Sigmoid colon (tissue), 7 donors: ENCODE measurements around the gene FLOT2. TPM values are rescaled to one million over a fixed set of nuclear protein-coding genes. Genes with fewer than 3 reads are reported as not detected.

ENCODE experiments used
- DNase-seq: peaks from one replicate; pipeline ENCODE4 v3.0.0-alpha.2; 2019
- H3K27ac ChIP-seq, 4 donors: fragments of 200-600 bp; sonication (generic); one replicate each; pipeline ENCODE4 v1.5.1; 2016 to 2019; ENCODE audit warnings: mild to moderate bottlenecking in 1 of 4
- H3K27me3 ChIP-seq, 3 donors: fragments of 200-600 bp; sonication (generic); one replicate each; pipeline ENCODE4 v1.5.1; 2019; ENCODE audit warnings: mild to moderate bottlenecking in 1 of 3
- H3K36me3 ChIP-seq, 4 donors: fragments of 200-600 bp; sonication (generic); one replicate each; pipeline ENCODE4 v1.5.1; 2016 to 2019
- H3K4me1 ChIP-seq, 4 donors: fragments of 200-600 bp; sonication (generic); one replicate each; pipeline ENCODE4 v1.5.1; 2017 to 2019
- H3K4me3 ChIP-seq, 4 donors: fragments of 200-600 bp; sonication (generic); one replicate each; pipeline ENCODE4 v1.5.1; 2017 to 2019; ENCODE audit warnings: mild to moderate bottlenecking in 2 of 4, moderate library complexity in 1 of 4
- H3K9me3 ChIP-seq, 4 donors: fragments of 200-600 bp in 3 of 4; sonication (generic) in 3 of 4; one replicate each; pipeline versions ENCODE4 v1.5.1 to v1.6.1; 2013 to 2019
- CTCF ChIP-seq, 4 experiments: fragments of 450-650 bp in 3 of 4; fragments of 200-600 bp in 1 of 4; IDR thresholded peaks; one replicate each; pipeline ENCODE4 v1.5.1; 2016 to 2019; ENCODE audit warnings: antibody characterized with exemption in 4 of 4, mild to moderate bottlenecking in 3 of 4, moderate library complexity in 2 of 4
- EP300 ChIP-seq, 4 donors: sonication (generic); formaldehyde crosslinking; IDR thresholded peaks; one replicate each; pipeline ENCODE4 v1.6.1; 2017; ENCODE audit warnings: antibody characterized with exemption in 4 of 4
- POLR2A ChIP-seq, 2 donors: fragments of 450-650 bp; IDR thresholded peaks; one replicate each; pipeline ENCODE4 v1.6.1; 2016; ENCODE audit warnings: antibody characterized with exemption in 2 of 2, mild to moderate bottlenecking in 2 of 2, moderate library complexity in 2 of 2
- POLR2AphosphoS5 ChIP-seq, 4 donors: sonication (generic); formaldehyde crosslinking; IDR thresholded peaks; one replicate each; pipeline ENCODE4 v1.6.1; 2017; ENCODE audit warnings: antibody characterized with exemption in 4 of 4
- WGBS, 2 donors: extraction: QIAGEN DNeasy Blood & Tissue Kit; methylation state at CpG; one replicate each; pipeline ENCODE4 v1.1.7; 2013; 5-methylcytosine and 5-hydroxymethylcytosine counted together
- intact Hi-C: fragments of 100-400 bp; cut with DNase I; formaldehyde crosslinking; loops from one replicate; pipeline ENCODE4 v1.15.1; 2023
- polyA plus RNA-seq, 3 donors: library from polyadenylated mRNA; stranded (reverse); fragments of 200-250 nt; gene quantifications; one replicate each; pipeline ENCODE4 v1.2.3, GENCODE V29; 2013
- total RNA-seq, 4 donors: library from RNA; depleted of rRNA; stranded (reverse); fragments of >200 nt; gene quantifications; one replicate each; pipeline ENCODE4 v1.1.0, GENCODE V29; 2016
- donor health status: healthy with polysubstance abuse.
- donor health status: Bipolar disorder and iron deficiency.
- donor health status: healthy.

FLOT2 gene
- total and polyA plus RNA-seq, 7 donors: 27.3 to 91.8 (median 51.5) TPM

- no peak overlapping the region for H3K4me3 ChIP-seq
- intact Hi-C loops: no loop called here
- no peaks in the 10 kb centered on the region for H3K9me3 ChIP-seq
- no peak overlapping the region for H3K27ac ChIP-seq
- H3K27me3 ChIP-seq: no peaks in the 10 kb centered on the region
- no peak for DNase-seq
- H3K36me3 ChIP-seq: peaks cover 0 to 15% (median 5%) of the 10 kb centered on the region in 4 donors
- 48 to 82% methylated on average over 11 of the region's 11 CpGs for WGBS, 2 donors
- H3K4me1 ChIP-seq: no peaks in the 10 kb centered on the region
- TF ChIP-seq EP300 (IDR thresholded peaks at IDR 0.05): no peak
- TF ChIP-seq CTCF (IDR thresholded peaks at IDR 0.05): no peak
- TF ChIP-seq POLR2AphosphoS5 (IDR thresholded peaks at IDR 0.05): no peak
- TF ChIP-seq POLR2A (IDR thresholded peaks at IDR 0.05): no peak
These were observed 32.3 kb downstream of the FLOT2 start for GRCh38 chr17:28864991-28865849.

DNA sequence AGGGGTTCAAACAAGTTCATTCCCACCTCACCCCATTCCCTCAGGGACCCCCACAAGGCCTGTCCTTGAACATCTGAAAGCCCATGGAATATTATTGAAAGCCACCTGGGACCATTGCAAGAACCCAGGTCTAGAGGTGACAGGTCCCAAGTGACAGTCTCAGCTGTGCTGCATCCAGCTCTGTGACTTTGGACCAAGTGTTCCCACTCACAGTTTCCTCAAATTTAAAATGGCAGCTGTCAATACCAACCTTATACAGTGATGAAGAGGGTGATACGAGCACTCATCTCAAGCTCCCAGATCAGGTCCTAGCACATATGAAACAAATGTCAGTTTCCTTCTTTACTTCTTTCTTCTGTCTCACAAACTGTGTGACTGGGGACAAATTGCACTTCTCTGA lies 33.6 kb downstream of the FLOT2 start:
- intact Hi-C loops: no loop called here
- TF ChIP-seq POLR2A (IDR thresholded peaks at IDR 0.05): no peak
- no peak for TF ChIP-seq POLR2AphosphoS5 (IDR thresholded peaks at IDR 0.05)
- no peak for TF ChIP-seq CTCF (IDR thresholded peaks at IDR 0.05)
- TF ChIP-seq EP300 (IDR thresholded peaks at IDR 0.05): no peak
- no peaks in the 10 kb centered on the region for H3K4me1 ChIP-seq

DNA sequence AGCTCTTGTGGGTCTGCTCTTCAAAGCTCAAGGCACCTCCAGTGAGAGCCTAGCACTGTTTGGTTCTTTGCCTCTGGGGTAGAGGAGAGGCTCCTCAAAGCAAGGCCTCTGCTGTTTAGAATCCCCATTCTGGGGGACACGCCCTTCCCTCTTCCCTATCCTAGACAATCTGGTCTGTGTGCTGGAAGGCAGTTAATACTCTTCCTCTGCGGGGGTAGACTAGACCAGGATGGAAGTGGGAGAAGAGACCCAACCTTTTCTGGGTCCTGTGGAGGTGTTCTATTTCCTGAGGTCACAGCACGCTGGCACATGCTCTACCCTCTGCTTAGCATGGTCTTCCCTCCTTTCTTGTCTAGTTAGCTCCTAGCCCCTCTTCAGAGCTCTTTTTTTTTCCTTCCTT lies 35.0 kb downstream of the FLOT2 start:
- Histone ChIP-seq H3K36me3 (peaks cover 0 to 41% (median 23%) of the 10 kb centered on the region in 4 donors), H3K27ac (no peak overlapping the region), H3K27me3 (no peaks in the 10 kb centered on the region), H3K4me3 (no peak overlapping the region), H3K9me3 (no peaks in the 10 kb centered on the region), H3K4me1 (no peaks in the 10 kb centered on the region)
- TF ChIP-seq POLR2AphosphoS5 (IDR thresholded peaks at IDR 0.05) (no peak), EP300 (IDR thresholded peaks at IDR 0.05) (no peak), CTCF (IDR thresholded peaks at IDR 0.05) (no peak), POLR2A (IDR thresholded peaks at IDR 0.05) (no peak)
- WGBS, 2 donors: 90 to 95% methylated on average over 3 of the region's 3 CpGs
- intact Hi-C loops: no loop called here
- no peak for DNase-seq

More for the DNA sequence above, 33.6 kb downstream of the FLOT2 start:
- Histone ChIP-seq H3K36me3 (peaks cover 0 to 27% (median 10%) of the 10 kb centered on the region in 4 donors), H3K4me3 (no peak overlapping the region), H3K27ac (no peak overlapping the region), H3K27me3 (no peaks in the 10 kb centered on the region), H3K9me3 (no peaks in the 10 kb centered on the region)
- no peak for DNase-seq
- WGBS, 2 donors: 98% methylated on average over 1 of the region's 1 CpG

DNA sequence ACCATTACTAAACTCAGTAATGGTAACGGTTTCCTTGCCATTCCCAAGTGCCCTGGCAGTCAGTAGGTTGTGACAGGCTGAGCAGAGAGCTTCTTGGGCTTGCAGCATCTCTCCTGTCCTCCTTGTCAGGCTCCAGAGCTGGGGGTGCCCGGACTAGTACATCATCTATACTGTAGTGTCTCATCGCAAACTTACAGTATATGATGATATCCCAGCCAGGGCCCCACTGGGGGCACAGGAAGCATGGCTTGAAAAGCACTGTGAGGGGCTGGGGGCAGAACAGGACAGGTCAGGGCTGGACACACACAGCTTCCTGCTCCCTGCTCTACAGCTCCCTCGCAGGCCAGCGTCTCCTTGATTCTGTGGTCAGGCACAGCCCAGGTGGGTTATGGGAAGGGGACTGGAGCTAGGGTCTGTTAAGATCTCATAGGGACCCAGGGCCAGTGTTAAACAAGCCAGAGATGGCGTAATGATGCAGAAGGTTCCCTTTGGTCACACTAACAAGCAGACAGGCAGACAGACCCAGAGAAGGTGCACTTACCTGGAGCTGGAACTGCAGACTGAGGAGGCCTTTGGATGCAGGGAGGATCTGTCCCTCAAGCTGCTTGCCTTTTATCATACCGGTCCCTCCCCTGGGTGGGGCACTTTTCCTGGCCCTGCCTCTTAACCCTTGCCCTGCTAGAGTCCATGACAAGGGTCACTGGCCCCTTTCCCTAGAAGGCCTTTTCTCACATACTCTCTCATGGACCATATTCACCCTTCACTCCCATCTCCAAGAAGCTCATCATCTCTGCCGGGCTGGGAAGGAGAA lies 35.9 kb downstream of the FLOT2 start:
- Histone ChIP-seq H3K27me3 (no peaks in the 10 kb centered on the region), H3K4me1 (no peaks in the 10 kb centered on the region), H3K36me3 (peaks cover 0 to 50% (median 24%) of the 10 kb centered on the region in 4 donors), H3K27ac (no peak overlapping the region), H3K9me3 (no peaks in the 10 kb centered on the region), H3K4me3 (no peak overlapping the region)
- intact Hi-C loops: no loop called here
- DNase-seq: no peak
- 65 to 77% methylated on average over 8 of the region's 8 CpGs for WGBS, 2 donors
- TF ChIP-seq CTCF (IDR thresholded peaks at IDR 0.05) (no peak), POLR2AphosphoS5 (IDR thresholded peaks at IDR 0.05) (no peak), EP300 (IDR thresholded peaks at IDR 0.05) (no peak), POLR2A (IDR thresholded peaks at IDR 0.05) (no peak)
